HepG2 (cell line): ENCODE measurements around the gene ST6GALNAC6. TPM values are rescaled to one million over a fixed set of nuclear protein-coding genes. Genes with fewer than 3 reads are reported as not detected.

Experiments
- microRNA-seq: library from miRNA; unstranded; fragments of <30 nt; microRNA quantifications from one replicate; pipeline ENCODE4, GENCODE V29; 2020
- polyA plus RNA-seq, 8 experiments: library from polyadenylated mRNA; depleted of rRNA in 3 of 8; stranded (reverse) in 7 of 8; unstranded in 1 of 8; fragments of >200 nt; fragmentation: Illumina TruSeq in 4 of 8; extraction: Trizol in 4 of 8; gene quantifications; 2 replicates each; pipeline versions ENCODE4 v1.2.1 to v1.2.3, GENCODE V29; 2011 to 2016; ENCODE audit warnings: low read depth in 4 of 8, missing spikeins in 1 of 8, mixed read lengths in 1 of 8; ENCODE audit not compliant: insufficient read depth in 1 of 8
- small RNA-seq, 3 experiments: library from RNA; depleted of rRNA; stranded (forward); fragments of <200 nt; gene quantifications; one replicate each; pipeline ENCODE3, GENCODE V24; 2012; ENCODE audit warnings: low read depth in 2 of 3, low replicate concordance in 1 of 3; ENCODE audit not compliant: insufficient read length in 3 of 3, insufficient read depth in 2 of 3
- total RNA-seq, 5 experiments: library from RNA; depleted of rRNA; stranded (reverse); fragments of >200 nt; fragmentation: Illumina TruSeq; extraction: Trizol; gene quantifications; 2 replicates each; pipeline ENCODE4 v1.2.3, GENCODE V29; 2016; ENCODE audit warnings: low read depth in 1 of 5

ST6GALNAC6 gene
- total and polyA plus RNA-seq, 2 of the 13 experiments (the other 11 are each of a cell fraction or from before 2014, with no cell fraction given) = 18.5 to 65.4 TPM

Small RNA genes within 50 kb of the gene (microRNA-seq; reads per million reads assigned to microRNA genes)
- not detected for gene MIR4672

Small RNA genes within 50 kb of the gene (small RNA-seq; reads per million reads assigned to genes)
- gene MIR4672 = 0 to 0.97 (median 0.65) reads per million in 3 experiments
- 0 reads per million in 3 experiments for gene RNA5SP296

Other genes starting within 250 kb of the ST6GALNAC6 start
- gene CFAP157, start 192.6 kb downstream of the ST6GALNAC6 start, total RNA-seq (2016; rRNA removed; fragmentation: Illumina TruSeq; extraction: Trizol) = not detected in 2 replicates
- gene CFAP157, start 192.6 kb downstream of the ST6GALNAC6 start, polyA plus RNA-seq (2011; rRNA removed) = 0.07 TPM in 1 of 2 replicates, not detected in the other
- gene PTRH1, start 183.9 kb downstream of the ST6GALNAC6 start, total RNA-seq (2016; rRNA removed; fragmentation: Illumina TruSeq; extraction: Trizol) = 7.6 and 10.4 TPM in 2 replicates
- 4.0 and 5.4 TPM in 2 replicates for gene PTRH1, start 183.9 kb downstream of the ST6GALNAC6 start, polyA plus RNA-seq (2011; rRNA removed)
- not detected in 2 replicates for gene TTC16, start 183.5 kb downstream of the ST6GALNAC6 start, total RNA-seq (2016; rRNA removed; fragmentation: Illumina TruSeq; extraction: Trizol)
- not detected in 2 replicates for gene TTC16, start 183.5 kb downstream of the ST6GALNAC6 start, polyA plus RNA-seq (2011; rRNA removed)
- 5.5 and 7.2 TPM in 2 replicates for gene TOR2A, start 164.3 kb downstream of the ST6GALNAC6 start, total RNA-seq (2016; rRNA removed; fragmentation: Illumina TruSeq; extraction: Trizol)
- 3.5 and 4.9 TPM in 2 replicates for gene TOR2A, start 164.3 kb downstream of the ST6GALNAC6 start, polyA plus RNA-seq (2011; rRNA removed)
- not detected in 2 replicates for gene SH2D3C, start 120.9 kb downstream of the ST6GALNAC6 start, total RNA-seq (2016; rRNA removed; fragmentation: Illumina TruSeq; extraction: Trizol)
- gene SH2D3C, start 120.9 kb downstream of the ST6GALNAC6 start, polyA plus RNA-seq (2011; rRNA removed) = not detected in 2 replicates
- 16.8 TPM in 2 replicates for gene CDK9, start 113.6 kb downstream of the ST6GALNAC6 start, total RNA-seq (2016; rRNA removed; fragmentation: Illumina TruSeq; extraction: Trizol)
- gene CDK9, start 113.6 kb downstream of the ST6GALNAC6 start, polyA plus RNA-seq (2011; rRNA removed) = 21.5 and 26.1 TPM in 2 replicates
- gene FPGS, start 96.7 kb downstream of the ST6GALNAC6 start, total RNA-seq (2016; rRNA removed; fragmentation: Illumina TruSeq; extraction: Trizol) = 20.3 and 35.6 TPM in 2 replicates
- 36.8 and 41.3 TPM in 2 replicates for gene FPGS, start 96.7 kb downstream of the ST6GALNAC6 start, polyA plus RNA-seq (2011; rRNA removed)
- gene ENG, start 44.9 kb downstream of the ST6GALNAC6 start, total RNA-seq (2016; rRNA removed; fragmentation: Illumina TruSeq; extraction: Trizol) = 0.02 TPM in 1 of 2 replicates, not detected in the other
- gene ENG, start 44.9 kb downstream of the ST6GALNAC6 start, polyA plus RNA-seq (2011; rRNA removed) = 1.1 and 1.4 TPM in 2 replicates
- 25.7 and 32.8 TPM in 2 replicates for gene AK1, start 21.9 kb downstream of the ST6GALNAC6 start, total RNA-seq (2016; rRNA removed; fragmentation: Illumina TruSeq; extraction: Trizol)
- 19.1 and 28.5 TPM in 2 replicates for gene AK1, start 21.9 kb downstream of the ST6GALNAC6 start, polyA plus RNA-seq (2011; rRNA removed)
- 14.8 and 18.8 TPM in 2 replicates for gene ST6GALNAC4, start 17.4 kb upstream of the ST6GALNAC6 start, total RNA-seq (2016; rRNA removed; fragmentation: Illumina TruSeq; extraction: Trizol)
- 27.7 and 36.4 TPM in 2 replicates for gene ST6GALNAC4, start 17.4 kb upstream of the ST6GALNAC6 start, polyA plus RNA-seq (2011; rRNA removed)
- gene PIP5KL1, start 31.2 kb upstream of the ST6GALNAC6 start, total RNA-seq (2016; rRNA removed; fragmentation: Illumina TruSeq; extraction: Trizol) = 0.20 TPM in 1 of 2 replicates, not detected in the other
- 0.44 and 0.49 TPM in 2 replicates for gene PIP5KL1, start 31.2 kb upstream of the ST6GALNAC6 start, polyA plus RNA-seq (2011; rRNA removed)
- gene DPM2, start 38.3 kb upstream of the ST6GALNAC6 start, total RNA-seq (2016; rRNA removed; fragmentation: Illumina TruSeq; extraction: Trizol) = 17.5 and 24.8 TPM in 2 replicates
- 35.3 and 38.6 TPM in 2 replicates for gene DPM2, start 38.3 kb upstream of the ST6GALNAC6 start, polyA plus RNA-seq (2011; rRNA removed)
- gene EEIG1, start 81.4 kb upstream of the ST6GALNAC6 start, total RNA-seq (2016; rRNA removed; fragmentation: Illumina TruSeq; extraction: Trizol) = 16.1 and 16.6 TPM in 2 replicates
- gene EEIG1, start 81.4 kb upstream of the ST6GALNAC6 start, polyA plus RNA-seq (2011; rRNA removed) = 25.2 and 30.1 TPM in 2 replicates
- 6.0 and 6.6 TPM in 2 replicates for gene NAIF1, start 167.7 kb upstream of the ST6GALNAC6 start, total RNA-seq (2016; rRNA removed; fragmentation: Illumina TruSeq; extraction: Trizol)
- gene NAIF1, start 167.7 kb upstream of the ST6GALNAC6 start, polyA plus RNA-seq (2011; rRNA removed) = 6.9 TPM in 2 replicates
- 18.5 and 24.8 TPM in 2 replicates for gene SLC25A25, start 168.6 kb upstream of the ST6GALNAC6 start, total RNA-seq (2016; rRNA removed; fragmentation: Illumina TruSeq; extraction: Trizol)
- gene SLC25A25, start 168.6 kb upstream of the ST6GALNAC6 start, polyA plus RNA-seq (2011; rRNA removed) = 10.5 and 16.7 TPM in 2 replicates
- gene PTGES2, start 228.1 kb upstream of the ST6GALNAC6 start, total RNA-seq (2016; rRNA removed; fragmentation: Illumina TruSeq; extraction: Trizol) = 68.5 and 79.8 TPM in 2 replicates
- 63.7 and 67.2 TPM in 2 replicates for gene PTGES2, start 228.1 kb upstream of the ST6GALNAC6 start, polyA plus RNA-seq (2011; rRNA removed)
- 0.34 and 0.38 TPM in 2 replicates for gene LCN2, start 249.8 kb upstream of the ST6GALNAC6 start, total RNA-seq (2016; rRNA removed; fragmentation: Illumina TruSeq; extraction: Trizol)
- 1.4 and 2.3 TPM in 2 replicates for gene LCN2, start 249.8 kb upstream of the ST6GALNAC6 start, polyA plus RNA-seq (2011; rRNA removed)